ENCODE results near the gene PROSER2. TPM values are rescaled to one million over a fixed set of nuclear protein-coding genes. Genes with fewer than 3 reads are reported as not detected.

PROSER2 gene, protein sequence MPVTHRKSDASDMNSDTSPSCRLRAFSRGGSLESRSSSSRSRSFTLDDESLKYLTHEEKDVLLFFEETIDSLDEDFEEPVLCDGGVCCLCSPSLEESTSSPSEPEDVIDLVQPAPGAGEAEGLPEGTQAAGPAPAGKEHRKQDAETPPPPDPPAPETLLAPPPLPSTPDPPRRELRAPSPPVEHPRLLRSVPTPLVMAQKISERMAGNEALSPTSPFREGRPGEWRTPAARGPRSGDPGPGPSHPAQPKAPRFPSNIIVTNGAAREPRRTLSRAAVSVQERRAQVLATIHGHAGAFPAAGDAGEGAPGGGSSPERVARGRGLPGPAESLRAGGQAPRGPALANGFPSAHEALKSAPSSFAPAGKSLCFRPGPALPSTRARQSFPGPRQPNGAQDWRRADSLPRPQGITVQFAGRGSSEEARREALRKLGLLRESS
- total RNA-seq = 0.97 TPM
- long read RNA-seq, partial matches to known transcripts = 0 of 3 reads
- long read RNA-seq, other reads (novel, unspliced or antisense) = 0 of 3 reads

DNA sequence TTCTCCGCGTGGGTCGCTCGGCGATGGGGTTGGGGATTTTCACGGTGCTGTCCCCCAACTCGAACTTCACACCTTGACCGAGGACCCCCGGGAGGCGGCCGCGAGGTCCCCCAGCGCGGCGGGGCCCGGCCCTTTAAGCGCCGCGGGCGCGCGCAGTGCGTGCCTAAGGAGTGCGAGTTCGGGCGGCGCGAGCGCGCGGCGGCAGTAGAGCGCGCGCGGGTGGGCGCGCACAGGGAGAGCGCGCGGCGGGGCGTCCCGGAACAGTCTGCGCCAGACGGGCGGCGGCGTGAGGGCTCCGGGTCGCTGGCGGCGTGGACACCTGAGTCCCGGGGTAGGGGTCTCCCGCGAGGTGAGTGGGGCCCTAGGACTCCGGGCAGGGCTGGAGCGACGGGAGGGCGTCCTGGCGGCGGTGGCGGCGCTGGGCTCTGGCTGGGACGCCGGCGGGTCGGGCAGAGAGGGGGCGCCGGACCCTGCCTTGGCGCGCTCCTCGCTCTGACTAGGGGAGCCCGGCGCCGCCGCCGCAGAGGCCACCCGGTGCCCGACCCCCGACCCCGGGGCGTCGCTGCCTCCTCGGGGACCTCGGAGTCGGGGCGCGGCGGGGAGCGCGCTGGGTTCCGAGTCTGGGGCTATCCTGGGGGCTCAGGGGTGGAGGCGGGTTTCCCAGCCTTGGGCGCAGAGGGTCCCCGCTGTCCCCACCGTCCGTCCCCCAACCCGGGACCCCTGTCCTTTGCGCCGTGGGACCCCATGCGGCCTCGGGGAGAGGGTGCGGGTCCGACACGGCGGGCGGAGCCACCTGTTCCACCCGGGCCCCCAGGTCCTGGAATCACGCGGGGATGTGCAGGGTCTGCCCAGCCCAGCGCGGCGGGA, at the start of gene PROSER2:
PROSER2 (plus strand) TSS at position 235 of the 867 bp plus-strand sequence. CDS start 28,722 bp downstream, outside the sequence.
- DNase-seq (peak; percentile 74), ATAC-seq (ENCODE audit: poor library complexity) (peak; percentile 96)
- intact Hi-C loops (cut with DNase I) = no loop called here

DNA sequence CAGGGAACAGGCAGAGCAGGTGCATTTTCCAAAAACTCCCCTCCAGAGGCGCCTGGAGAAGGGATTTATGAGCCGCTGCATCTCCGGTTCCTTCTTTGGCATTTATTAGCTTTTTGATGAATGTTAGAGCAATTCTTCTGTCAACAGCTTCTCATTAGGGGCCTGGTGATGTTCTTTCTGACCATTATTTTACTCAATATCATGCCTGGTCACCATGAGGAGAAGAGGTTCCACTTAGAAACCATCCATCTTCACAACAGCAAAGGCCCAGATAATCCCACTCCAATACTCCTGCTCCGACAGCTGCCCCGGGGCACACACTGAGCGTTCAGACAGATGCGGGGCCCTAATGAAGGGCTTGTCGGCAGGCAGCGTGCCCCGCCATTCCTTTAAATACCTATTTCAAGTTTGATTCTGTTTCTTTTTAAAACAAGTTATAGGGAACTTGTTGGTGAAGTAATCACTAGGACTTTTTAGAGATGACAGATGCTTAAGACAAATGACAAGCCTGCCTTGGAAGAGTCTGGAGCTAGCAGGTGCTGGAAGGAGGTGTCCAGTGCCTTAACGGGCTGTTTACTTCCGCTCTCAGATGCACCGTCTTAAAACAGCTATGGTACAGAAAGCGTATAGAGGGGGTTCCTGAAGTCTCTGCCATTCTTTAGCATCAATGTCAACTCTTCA, 49.3 kb upstream of the PROSER2 start:
- ATAC-seq (ENCODE audit: poor library complexity) (no peak), DNase-seq (no peak)
- intact Hi-C loops (cut with DNase I) = no loop called here

DNA sequence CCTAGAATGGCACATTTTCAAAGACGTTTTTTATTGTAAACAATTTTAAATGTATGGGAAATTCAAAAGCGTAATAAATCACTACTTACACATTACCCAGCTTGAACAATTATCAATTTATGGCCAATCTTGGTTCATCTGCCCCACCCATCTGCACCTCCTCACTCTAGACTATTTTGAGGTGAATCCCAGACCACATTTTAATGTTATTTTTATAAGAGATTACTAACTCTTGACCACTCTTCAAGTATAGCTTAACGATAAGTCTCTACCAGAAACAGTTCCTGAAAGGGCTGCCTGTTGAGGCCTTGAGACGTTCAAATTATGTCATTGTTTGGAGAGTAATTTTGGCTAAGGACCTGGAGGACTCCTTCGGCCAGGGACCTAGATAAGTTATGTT, 47.7 kb upstream of the PROSER2 start:
- intact Hi-C loops (cut with DNase I) = no loop called here
- DNase-seq = no peak
- no peak for ATAC-seq (ENCODE audit: poor library complexity)

DNA sequence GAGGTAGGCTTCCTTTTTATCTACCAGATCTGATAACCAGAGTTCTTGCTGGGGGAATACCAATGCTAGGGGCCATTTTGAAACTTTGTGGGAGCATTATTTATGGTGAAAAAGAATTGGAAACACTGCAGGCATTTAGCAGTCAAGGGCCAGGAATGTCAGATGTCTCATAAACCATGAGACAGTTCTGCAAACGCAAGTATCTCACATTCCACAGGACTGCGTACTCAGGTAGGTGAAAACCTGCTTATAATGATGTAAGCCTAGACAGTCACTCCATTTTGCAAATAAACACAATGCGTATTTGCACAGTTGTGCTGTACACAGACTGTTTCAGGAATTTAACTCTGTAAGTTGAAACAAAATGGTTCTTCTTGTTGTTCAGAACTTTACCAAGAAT, 47.1 kb upstream of the PROSER2 start:
- DNase-seq = no peak
- ATAC-seq (ENCODE audit: poor library complexity) = no peak
- intact Hi-C loops (cut with DNase I) = no loop called here

DNA sequence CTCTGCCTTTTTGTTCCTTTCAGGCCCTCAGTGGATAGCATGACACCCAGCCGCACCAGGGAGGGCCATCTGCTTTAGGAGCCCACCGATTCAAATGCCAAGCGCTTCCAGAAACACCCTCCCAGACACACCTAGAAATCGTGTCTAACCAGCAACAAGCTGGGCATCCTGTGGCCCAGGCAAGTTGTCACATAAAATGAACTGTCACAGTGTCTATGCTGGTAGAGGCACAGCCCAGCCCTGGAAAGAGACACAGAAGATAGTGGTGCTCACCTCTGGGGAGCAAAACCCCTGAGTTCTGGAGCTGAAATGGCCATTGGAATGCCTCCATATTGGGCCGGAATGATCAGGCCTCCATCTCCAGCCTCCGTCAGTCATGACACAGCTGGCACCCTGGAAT, 42.0 kb upstream of the PROSER2 start:
- DNase-seq = no peak
- ATAC-seq (ENCODE audit: poor library complexity) = no peak
- intact Hi-C loops (cut with DNase I) = no loop called here

DNA sequence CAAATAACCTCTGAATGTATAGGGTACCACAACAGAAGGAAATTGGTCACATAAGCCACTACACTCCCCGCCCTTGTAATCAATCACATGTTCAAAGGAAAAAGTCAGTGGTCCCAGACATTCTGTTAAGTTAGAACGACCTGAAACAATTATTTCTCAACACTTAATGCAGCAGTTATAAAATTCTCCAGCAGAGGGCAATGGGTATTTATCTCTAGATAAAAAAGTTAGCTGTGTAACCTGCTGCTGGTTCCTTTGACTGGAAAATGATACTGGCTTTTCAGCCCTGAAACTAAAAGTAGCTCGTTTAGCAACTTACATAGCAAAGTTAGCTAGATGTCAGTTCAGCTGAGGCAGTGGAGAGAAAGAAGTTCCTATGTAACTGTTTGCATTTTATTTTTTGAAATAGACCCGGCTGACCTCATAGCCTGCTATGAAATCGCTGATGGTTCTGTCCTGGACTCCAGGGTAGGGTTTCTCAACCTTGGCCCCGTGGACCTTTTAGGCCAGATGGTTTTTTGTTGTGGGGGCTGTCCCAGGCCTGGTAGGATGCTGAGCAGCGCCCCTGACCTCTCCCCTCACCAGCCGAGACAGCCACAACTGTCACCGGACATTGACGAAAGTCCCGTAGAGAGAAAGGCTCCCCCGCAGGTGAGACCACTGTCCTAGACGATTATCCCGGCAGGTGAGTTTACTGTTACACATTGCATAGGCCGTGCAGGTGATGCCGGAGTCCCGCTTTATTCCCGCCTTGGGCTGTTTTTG, 40.2 kb upstream of the PROSER2 start:
- ATAC-seq (ENCODE audit: poor library complexity) (peak; percentile 65), DNase-seq (no peak)
- intact Hi-C loops (cut with DNase I) = no loop called here

DNA sequence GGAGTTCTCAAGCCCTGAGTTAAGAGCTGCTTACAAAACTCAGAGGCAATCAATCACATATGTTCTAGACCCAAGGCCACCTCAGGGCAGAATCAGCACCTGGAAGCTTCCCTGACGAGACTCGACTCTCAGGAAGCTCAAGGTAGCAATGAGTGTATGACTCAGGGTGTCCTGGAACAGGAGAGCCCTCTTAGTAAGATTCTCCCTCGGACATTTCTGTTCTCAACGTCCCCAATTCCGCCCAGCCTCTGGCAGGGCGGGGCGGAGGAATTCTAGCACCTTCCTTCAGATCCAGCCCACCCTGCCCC, 39.6 kb upstream of the PROSER2 start:
- intact Hi-C loops (cut with DNase I) = no loop called here
- no peak for ATAC-seq (ENCODE audit: poor library complexity)
- DNase-seq = no peak

DNA sequence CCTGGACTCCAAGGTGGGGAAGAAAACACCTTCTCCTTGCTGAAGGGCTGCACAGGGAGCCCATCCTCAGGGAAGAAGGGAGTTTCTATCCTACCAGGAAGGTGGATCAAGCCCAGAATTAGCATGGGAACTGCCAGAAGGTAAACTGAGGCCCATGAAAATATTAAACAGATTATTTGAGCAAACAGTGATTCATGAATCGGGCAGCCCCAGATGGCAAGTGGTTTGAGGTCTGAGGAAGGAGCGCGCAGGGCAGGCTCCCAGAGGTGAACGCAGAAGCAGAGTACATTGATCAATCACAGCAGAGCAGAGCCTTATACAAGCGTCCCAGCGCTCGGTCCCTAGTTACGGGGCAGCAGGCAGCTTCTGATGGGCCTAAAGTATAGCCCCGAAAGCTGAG, 35.8 kb upstream of the PROSER2 start:
- intact Hi-C loops (cut with DNase I) = no loop called here
- DNase-seq (no peak), ATAC-seq (ENCODE audit: poor library complexity) (no peak)

DNA sequence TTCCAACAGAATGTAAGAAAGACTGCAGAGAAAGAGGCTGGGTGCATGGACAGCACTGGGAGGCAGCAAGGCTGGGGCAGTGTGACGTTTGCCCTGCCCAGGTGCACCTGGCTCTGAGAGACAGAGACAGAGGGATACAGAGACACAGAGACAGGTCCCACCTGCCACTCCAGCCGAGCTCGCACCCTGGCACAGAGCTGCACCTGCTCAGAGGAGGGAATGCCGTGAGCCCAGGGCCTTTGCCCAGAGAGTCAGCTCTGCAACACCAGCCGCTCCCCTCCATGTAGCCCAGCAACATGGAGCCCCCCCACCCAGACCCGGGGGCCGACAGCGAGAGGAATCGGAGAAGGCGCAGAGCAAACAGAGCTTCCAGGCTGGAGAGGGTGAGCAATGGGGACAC, 35.3 kb upstream of the PROSER2 start:
- no peak for ATAC-seq (ENCODE audit: poor library complexity)
- DNase-seq = no peak
- intact Hi-C loops (cut with DNase I) = no loop called here

DNA sequence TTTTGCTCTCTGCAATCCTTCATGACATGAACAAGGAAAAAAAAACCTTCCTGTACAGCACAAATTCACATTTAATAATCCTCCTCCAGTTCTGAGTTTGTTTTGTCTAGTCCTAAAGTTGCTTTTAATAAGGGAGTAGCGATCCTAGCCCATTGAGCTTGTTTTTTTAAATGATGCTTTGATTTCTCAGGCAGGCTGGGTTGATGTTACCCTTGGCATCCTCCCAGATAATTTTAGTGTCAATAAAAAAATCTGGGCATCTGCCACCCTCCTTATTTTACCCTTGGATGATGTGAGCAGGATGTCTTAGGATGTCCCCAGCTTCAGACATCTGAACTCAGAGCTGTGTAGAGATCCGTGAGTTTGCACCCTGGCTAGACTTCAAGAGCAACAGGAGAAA, 33.9 kb upstream of the PROSER2 start:
- no peak for ATAC-seq (ENCODE audit: poor library complexity)
- intact Hi-C loops (cut with DNase I) = no loop called here

DNA sequence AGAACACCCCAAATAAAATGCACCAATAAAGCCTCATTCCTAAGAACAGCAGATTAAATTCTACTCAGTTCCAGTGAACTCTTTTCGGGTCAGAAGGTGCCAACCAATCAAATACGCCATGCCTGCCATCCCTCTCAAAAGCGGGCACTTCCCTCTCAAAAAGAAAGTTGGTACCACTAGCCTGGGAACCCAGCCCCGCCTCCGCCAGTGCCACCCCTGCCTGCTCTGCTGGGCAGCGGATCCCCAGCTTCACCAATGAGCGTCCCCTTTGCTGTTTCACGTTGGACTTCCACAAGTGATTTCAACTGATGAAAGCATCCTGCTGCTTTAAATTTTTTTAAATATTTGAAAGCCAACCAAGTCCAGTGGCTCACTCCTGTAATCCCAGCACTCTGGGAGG, 33.2 kb upstream of the PROSER2 start:
- ATAC-seq (ENCODE audit: poor library complexity) (no peak), DNase-seq (no peak)
- intact Hi-C loops (cut with DNase I) = loop anchor here (5.0 kb wide), 1 partner anchor 197 kb away; no protein-coding TSS in a partner anchor

More for the DNA sequence above, 33.9 kb upstream of the PROSER2 start:
- no peak for DNase-seq

DNA sequence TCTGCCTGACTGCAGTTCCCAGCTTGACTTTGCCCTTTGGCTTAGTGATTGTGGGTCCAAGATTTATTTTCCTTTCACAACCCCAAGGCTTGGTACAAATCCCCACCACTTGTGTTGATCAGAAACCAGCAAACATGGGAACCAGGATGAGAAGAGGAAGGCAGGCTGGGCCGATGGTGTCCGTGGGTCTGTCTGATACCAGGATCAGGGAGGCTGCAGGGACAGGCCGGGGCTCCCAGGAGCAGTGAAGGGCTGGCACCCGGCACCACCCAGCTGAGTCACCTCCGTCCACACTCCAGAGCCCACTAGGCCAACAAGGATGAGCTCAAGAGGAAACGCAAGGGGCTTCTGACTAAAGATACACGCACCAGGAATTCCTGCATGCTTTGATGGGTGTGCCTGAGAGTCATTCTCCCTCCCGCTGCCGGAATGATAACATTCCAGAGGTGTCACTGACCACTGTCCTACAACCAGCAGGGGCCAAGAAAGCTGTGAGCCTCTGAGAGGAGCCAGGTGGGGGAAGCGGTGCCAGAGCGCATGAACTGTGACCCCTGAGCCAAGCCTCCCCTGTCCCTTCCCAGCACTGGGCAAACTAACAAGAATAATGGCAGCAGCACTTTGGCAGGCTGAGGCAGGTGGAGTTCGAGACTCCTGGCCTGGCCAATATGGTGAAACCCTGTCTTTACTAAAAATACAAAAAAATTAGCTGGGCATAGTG, 29.2 kb upstream of the PROSER2 start:
- ATAC-seq (ENCODE audit: poor library complexity) = no peak
- intact Hi-C loops (cut with DNase I) = loop anchor here (5.0 kb wide), 1 partner anchor 193 kb away; no protein-coding TSS in a partner anchor
- no peak for DNase-seq

DNA sequence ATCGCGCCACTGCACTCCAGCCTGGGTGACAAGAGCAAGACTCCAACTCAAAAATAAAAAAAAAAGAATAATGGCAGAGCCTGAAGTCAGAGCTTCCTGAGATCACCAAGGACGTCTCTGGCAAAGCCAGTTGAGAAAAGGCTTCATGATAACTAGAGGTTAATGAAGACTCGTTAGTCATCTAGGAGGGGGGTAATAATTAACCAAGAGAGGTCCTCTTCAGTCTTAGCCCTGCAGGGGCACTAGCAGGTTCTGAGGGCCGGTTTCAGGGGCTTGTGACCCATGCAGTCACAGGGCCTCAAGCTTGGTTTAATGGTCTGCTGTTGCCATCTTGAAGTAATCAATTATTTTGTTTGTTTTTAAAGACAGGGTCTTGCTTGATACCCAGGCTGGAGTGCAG, 28.6 kb upstream of the PROSER2 start:
- intact Hi-C loops (cut with DNase I) = loop anchor here (5.0 kb wide), 1 partner anchor 193 kb away; no protein-coding TSS in a partner anchor
- DNase-seq = no peak
- ATAC-seq (ENCODE audit: poor library complexity) = no peak

DNA sequence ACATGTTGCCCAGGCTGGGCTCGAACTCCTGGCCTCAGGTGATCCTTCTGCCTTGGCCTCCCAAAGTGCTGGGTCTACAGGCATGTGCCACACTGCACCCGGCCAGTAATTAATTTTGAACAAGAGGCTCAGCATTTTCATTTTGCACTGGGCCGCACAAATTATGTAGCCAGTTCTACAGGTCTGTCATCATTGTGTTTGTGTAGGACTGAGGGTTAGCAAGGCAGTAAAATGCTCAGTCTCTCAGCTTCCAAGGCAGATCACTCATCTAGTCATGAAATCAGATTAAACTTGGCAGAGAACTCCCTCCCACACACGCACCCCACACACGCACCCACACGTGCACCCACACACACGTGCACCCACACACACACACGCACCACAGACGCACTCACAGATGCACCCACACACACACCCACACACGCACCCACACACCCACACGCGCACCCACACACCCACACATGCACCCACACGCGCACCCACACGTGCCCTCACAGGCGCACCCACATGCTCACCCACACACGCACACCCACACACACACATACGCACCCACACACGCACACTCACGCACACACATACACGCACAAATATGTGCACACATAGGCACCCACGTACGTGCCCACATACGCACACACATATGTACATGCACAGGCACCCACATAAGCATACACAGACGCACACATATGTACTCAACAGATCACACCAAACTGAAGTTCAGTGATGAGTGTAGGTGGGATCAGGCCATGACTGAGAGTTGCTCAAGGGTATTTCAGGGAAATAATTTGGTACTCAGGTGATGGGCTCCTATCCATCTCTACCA, 27.8 kb upstream of the PROSER2 start:
- DNase-seq (no peak), ATAC-seq (ENCODE audit: poor library complexity) (no peak)
- intact Hi-C loops (cut with DNase I) = no loop called here

DNA sequence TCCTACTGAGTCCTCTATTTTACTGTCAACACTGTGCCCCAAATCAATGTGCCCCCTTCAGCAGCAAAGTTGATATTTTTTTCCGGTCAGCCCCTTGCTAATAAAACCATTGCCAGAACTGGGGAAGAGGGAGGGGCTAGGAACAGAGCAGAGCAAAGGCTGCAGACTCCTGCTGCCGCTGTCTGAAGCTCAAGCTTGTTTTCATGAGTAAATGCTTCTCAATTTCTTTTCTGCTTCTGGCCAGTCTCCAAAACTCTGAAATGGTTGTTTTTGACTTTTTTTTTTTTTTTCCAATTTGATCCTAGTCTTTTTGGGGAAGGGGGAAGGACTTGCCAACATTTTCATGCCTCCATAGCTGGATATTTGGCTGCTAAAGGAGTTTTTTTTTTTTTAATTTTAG, 26.7 kb upstream of the PROSER2 start:
- intact Hi-C loops (cut with DNase I) = no loop called here
- ATAC-seq (ENCODE audit: poor library complexity) = no peak

DNA sequence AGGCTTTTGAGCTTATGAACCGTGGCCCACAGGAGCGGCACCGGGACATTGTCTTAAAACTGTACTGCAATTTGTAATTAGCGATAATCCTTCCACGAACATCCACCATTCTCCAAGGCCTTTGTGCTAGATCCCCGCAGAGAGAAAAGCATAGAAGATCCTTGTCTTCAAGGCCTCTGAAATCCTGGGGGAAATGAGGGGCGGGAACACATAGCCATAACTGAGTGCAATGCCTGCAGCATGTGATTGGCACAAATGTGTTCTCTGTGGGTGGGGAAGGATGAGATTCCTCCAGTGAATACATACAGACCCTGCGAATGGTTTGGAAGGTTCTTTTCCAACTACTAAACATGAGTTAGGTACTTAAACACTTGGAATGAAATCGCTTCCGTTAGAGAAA, 25.9 kb upstream of the PROSER2 start:
- DNase-seq = no peak
- intact Hi-C loops (cut with DNase I) = no loop called here

More for the DNA sequence above, 26.7 kb upstream of the PROSER2 start:
- DNase-seq = no peak

More for the DNA sequence above, 25.9 kb upstream of the PROSER2 start:
- no peak for ATAC-seq (ENCODE audit: poor library complexity)
